ENCODE data around the gene CDC42BPG. TPM values are rescaled to one million over a fixed set of nuclear protein-coding genes. Genes with fewer than 3 reads are reported as not detected.

The CDC42BPG gene
- total and polyA plus RNA-seq, 10 of the 15 experiments (the other 5 are each of a cell fraction or from before 2014, with no cell fraction given): 0.02 to 1.3 (median 0.09) TPM; not detected in 1

DNA sequence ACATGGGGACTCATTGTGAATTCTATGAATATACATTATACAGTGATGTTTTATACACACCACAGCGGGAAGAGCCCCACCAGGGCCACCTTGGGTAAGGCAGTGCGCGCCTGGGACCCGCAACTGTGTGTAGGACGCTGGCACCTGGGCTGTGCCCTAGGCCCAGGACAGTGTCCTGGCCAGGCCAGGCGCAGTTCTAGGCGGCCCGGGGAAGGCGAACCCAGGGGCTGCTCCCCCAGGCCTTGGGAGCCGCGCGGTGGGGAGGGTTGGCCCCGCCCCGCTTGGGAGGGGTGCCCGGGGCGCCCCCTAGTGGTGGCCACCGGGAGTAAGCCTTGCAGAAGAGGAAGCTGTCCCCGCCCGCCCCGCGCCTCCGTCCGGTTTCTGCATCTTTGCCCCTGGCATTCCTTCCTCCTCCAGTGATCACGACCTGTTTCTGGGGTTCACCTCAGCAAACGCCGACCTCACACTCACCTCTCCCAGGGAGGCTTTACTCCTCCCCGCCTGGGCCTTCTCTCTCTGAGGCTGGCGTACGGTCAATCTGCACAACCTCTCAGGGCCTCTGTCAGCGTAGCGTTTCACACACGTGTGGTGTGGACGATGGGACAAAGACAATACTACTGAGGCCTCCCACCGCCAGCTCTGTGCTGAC, 43.4 kb upstream of the CDC42BPG start (continued):
- TF ChIP-seq MTA3 (IDR thresholded peaks at IDR 0.05; ENCODE audit: borderline replicate concordance, low read length): no peak
- no peak for TF ChIP-seq NRF1 (conservative IDR thresholded peaks at IDR 0.05; ENCODE audit: low read depth, low read length)
- no peak for TF ChIP-seq EP300 (IDR thresholded peaks at IDR 0.05; ENCODE audit: borderline replicate concordance in 1 of 2, control insufficient read depth in 1 of 2, low read depth in 2 of 2, low read length in 2 of 2)
- TF ChIP-seq, protein P1, sequence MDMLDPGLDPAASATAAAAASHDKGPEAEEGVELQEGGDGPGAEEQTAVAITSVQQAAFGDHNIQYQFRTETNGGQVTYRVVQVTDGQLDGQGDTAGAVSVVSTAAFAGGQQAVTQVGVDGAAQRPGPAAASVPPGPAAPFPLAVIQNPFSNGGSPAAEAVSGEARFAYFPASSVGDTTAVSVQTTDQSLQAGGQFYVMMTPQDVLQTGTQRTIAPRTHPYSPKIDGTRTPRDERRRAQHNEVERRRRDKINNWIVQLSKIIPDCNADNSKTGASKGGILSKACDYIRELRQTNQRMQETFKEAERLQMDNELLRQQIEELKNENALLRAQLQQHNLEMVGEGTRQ (IDR thresholded peaks at IDR 0.05; ENCODE audit: borderline replicate concordance, low read depth, low read length): no peak
- TF ChIP-seq RELA (IDR thresholded peaks at IDR 0.05; ENCODE audit: borderline replicate concordance, partially characterized antibody): peak; percentile 18
- TF ChIP-seq ZNF622 (IDR thresholded peaks at IDR 0.05): no peak
- no peak for TF ChIP-seq BCL11A (IDR thresholded peaks at IDR 0.05; ENCODE audit: low read depth, low read length)
- TF ChIP-seq SPI1 (IDR thresholded peaks at IDR 0.05; ENCODE audit: borderline replicate concordance, insufficient read depth, low read depth, low read length): no peak
- TF ChIP-seq, protein P2, sequence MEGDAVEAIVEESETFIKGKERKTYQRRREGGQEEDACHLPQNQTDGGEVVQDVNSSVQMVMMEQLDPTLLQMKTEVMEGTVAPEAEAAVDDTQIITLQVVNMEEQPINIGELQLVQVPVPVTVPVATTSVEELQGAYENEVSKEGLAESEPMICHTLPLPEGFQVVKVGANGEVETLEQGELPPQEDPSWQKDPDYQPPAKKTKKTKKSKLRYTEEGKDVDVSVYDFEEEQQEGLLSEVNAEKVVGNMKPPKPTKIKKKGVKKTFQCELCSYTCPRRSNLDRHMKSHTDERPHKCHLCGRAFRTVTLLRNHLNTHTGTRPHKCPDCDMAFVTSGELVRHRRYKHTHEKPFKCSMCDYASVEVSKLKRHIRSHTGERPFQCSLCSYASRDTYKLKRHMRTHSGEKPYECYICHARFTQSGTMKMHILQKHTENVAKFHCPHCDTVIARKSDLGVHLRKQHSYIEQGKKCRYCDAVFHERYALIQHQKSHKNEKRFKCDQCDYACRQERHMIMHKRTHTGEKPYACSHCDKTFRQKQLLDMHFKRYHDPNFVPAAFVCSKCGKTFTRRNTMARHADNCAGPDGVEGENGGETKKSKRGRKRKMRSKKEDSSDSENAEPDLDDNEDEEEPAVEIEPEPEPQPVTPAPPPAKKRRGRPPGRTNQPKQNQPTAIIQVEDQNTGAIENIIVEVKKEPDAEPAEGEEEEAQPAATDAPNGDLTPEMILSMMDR (IDR thresholded peaks at IDR 0.05 in 2 of 3, conservative IDR thresholded peaks at IDR 0.05 in 1 of 3; ENCODE audit: control insufficient read depth in 2 of 3, extremely low read depth in 1 of 3, insufficient read depth in 1 of 3, low read depth in 3 of 3, low read length in 3 of 3): peak; percentile 93 to 96 (median 96)
- no peak for TF ChIP-seq SREBF1 (IDR thresholded peaks at IDR 0.05; ENCODE audit: low read length)
- no peak for TF ChIP-seq ASH2L (IDR thresholded peaks at IDR 0.05; ENCODE audit: borderline replicate concordance, low read depth)
- no peak for TF ChIP-seq TAF1 (IDR thresholded peaks at IDR 0.05; ENCODE audit: borderline replicate concordance, low read depth, low read length)
- TF ChIP-seq LARP7 (IDR thresholded peaks at IDR 0.05): 0 out of 2 replicates have a peak, but pooled peaks have one; percentile 16
- no peak for TF ChIP-seq FOXK2 (IDR thresholded peaks at IDR 0.05)
- no peak for TF ChIP-seq NR2C2 (IDR thresholded peaks at IDR 0.05; ENCODE audit: borderline replicate concordance, control insufficient read depth, insufficient read length, low read depth)
- TF ChIP-seq SREBF2 (IDR thresholded peaks at IDR 0.05; ENCODE audit: low read length): no peak
- no peak for TF ChIP-seq NR2F1 (conservative IDR thresholded peaks at IDR 0.05)
- no peak for TF ChIP-seq CBX3 (IDR thresholded peaks at IDR 0.05; ENCODE audit: borderline replicate concordance, low read depth)
- TF ChIP-seq TCF3 (IDR thresholded peaks at IDR 0.05; ENCODE audit: borderline replicate concordance, insufficient read depth, low read depth, low read length): no peak
- peak; percentile 64; the same call in 1 of the 2 replicates for TF ChIP-seq SMARCA5 (IDR thresholded peaks at IDR 0.05)
- TF ChIP-seq SIX5 (IDR thresholded peaks at IDR 0.05; ENCODE audit: low read depth, low read length, severe bottlenecking): no peak
- no peak for TF ChIP-seq BRCA1 (IDR thresholded peaks at IDR 0.05; ENCODE audit: low read depth, low read length)
- TF ChIP-seq MYB (IDR thresholded peaks at IDR 0.05; ENCODE audit: borderline replicate concordance, low read depth, low read length): no peak
- TF ChIP-seq CREM (IDR thresholded peaks at IDR 0.05; ENCODE audit: low read depth): no peak; the same call in 1 of the 2 replicates
- no peak for TF ChIP-seq CBX5 (IDR thresholded peaks at IDR 0.05; ENCODE audit: low read depth)
- TF ChIP-seq, protein P3, sequence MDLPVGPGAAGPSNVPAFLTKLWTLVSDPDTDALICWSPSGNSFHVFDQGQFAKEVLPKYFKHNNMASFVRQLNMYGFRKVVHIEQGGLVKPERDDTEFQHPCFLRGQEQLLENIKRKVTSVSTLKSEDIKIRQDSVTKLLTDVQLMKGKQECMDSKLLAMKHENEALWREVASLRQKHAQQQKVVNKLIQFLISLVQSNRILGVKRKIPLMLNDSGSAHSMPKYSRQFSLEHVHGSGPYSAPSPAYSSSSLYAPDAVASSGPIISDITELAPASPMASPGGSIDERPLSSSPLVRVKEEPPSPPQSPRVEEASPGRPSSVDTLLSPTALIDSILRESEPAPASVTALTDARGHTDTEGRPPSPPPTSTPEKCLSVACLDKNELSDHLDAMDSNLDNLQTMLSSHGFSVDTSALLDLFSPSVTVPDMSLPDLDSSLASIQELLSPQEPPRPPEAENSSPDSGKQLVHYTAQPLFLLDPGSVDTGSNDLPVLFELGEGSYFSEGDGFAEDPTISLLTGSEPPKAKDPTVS (IDR thresholded peaks at IDR 0.05; ENCODE audit: low read depth, low read length): no peak
- no peak for TF ChIP-seq GABPA (IDR thresholded peaks at IDR 0.05; ENCODE audit: low read depth)
- no peak for TF ChIP-seq IKZF2 (IDR thresholded peaks at IDR 0.05)
